GM12874 (cell line): ENCODE data around the gene ANGPTL8.

Source experiments
- CTCF ChIP-seq: IDR thresholded peaks from 2 replicates; pipeline ENCODE4 v1.5.1; 2011; ENCODE audit warnings: low read depth, mild to moderate bottlenecking, control low read depth, low read length, moderate library complexity; ENCODE audit not compliant: insufficient read depth

The ANGPTL8 gene, protein sequence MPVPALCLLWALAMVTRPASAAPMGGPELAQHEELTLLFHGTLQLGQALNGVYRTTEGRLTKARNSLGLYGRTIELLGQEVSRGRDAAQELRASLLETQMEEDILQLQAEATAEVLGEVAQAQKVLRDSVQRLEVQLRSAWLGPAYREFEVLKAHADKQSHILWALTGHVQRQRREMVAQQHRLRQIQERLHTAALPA

DNA sequence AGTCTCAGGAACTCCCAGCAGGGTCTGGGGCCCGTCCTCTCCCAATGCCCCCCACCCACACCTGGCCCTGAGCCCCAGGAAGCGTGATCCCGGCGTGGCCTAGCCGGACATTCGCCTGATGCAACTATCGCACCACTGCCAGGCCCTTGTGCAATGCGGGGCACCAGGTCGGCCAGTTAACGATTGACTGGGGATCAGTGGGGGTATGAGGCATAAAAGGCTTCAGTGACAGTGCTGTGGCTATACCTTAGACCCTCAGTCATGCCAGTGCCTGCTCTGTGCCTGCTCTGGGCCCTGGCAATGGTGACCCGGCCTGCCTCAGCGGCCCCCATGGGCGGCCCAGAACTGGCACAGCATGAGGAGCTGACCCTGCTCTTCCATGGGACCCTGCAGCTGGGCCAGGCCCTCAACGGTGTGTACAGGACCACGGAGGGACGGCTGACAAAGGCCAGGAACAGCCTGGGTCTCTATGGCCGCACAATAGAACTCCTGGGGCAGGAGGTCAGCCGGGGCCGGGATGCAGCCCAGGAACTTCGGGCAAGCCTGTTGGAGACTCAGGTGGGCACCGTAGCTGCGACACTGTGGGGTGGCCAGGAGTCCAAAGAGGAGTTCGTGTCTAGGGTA lies at the start of gene ANGPTL8:
Gene ANGPTL8 (plus strand): TSS at position 243 of the 624 bp plus-strand sequence. CDS start 19 bp downstream, at position 262.
- TF ChIP-seq CTCF: no peak

DNA sequence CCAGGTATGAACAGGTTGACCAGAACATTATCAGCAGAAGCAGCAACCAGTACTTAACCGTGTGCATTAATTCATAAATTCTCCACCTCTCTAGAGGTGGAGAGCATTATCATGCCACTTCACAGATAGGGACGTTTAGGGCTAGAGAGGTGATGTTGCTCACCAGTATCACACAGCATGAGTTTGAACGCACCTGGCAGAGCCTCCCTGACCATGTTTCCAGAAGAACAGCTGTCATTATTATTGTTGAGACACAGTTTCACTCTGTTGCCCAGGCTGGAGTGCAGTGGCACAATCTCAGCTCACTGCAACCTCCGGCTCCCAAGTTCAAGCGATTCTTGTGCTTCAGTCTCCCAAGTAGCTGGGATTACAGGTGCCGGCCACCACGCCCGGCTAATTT lies 48.9 kb upstream of the ANGPTL8 start:
- TF ChIP-seq CTCF: no peak

- TF ChIP-seq CTCF: no peak
Observed at GRCh38 chr19:11191273-11191755, 48.1 kb upstream of the ANGPTL8 start.

- no peak for TF ChIP-seq CTCF
Observed at GRCh38 chr19:11191934-11192333, 47.5 kb upstream of the ANGPTL8 start.

DNA sequence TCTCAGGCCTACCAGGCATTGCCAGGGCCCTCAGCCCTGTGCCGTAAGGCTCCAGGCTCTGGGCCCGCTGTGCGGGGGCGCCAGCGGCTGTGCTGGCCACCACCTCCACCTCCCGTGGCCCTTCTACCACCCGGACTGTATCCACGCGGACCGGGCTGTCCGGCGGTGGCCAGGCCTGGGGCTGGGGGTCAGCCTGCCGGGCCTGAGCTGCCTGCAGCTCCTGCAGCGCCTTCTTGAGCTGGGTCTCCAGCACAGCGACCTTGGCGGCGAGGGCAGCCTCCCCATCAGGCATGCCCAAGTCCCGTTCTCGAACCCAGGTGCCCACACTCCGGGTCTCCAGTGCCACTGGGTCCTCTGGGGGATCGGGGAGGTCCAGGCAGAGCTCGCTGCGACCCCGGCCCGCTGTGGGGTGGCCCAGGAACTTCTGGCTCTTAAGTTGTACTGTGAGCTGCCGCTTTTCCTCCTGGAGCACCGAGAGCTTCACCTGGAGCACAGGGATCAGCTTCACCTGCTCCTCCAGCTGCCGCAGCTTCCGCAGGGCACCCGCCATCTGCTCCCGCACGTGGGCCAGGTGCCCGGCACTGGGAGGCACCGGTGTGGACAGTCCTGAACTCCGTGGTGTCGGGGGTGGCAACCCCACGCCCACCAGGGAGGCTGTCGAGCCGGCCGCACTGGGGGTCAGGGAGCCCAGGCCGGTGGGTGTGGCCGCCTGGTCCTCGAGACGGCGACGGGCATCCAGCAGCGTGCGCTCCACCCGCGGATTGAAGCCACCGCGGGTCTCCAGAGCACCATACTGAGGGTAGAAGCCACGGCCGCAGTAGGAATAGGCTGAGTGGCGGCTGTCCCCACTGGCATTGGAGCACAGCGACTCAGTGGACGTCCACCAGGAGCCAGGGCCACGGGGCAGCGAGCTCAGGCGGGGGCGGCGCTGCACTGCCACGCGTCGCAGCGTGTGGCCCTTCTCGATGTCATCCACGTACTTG lies 46.2 kb upstream of the ANGPTL8 start:
- no peak for TF ChIP-seq CTCF

DNA sequence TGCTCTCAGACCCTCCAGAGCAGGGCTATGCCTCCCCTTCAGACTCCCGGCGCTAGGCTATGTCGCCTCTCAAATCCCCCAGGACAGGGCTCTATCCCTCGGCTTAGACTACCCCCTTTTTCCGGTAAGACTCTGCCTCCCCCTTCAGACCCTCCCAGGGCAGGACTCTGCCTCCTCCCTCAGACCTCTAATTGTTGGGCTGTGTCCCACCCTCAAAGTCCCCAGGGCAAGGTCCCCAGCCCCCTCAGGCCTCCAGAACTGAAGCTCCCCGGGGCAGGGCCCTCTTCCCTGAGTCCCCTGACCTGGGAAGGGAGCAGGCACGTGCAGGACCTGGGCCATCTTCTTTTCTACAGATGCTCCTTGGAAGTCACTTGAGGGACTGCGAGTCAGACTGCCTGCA lies 45.2 kb upstream of the ANGPTL8 start:
- TF ChIP-seq CTCF: no peak
